ENCODE data around the gene KCNK4. TPM values are rescaled to one million over a fixed set of nuclear protein-coding genes. Genes with fewer than 3 reads are reported as not detected.

The KCNK4 gene
- total RNA-seq, 1 experiment from 2014 or later: 0.28 TPM

DNA sequence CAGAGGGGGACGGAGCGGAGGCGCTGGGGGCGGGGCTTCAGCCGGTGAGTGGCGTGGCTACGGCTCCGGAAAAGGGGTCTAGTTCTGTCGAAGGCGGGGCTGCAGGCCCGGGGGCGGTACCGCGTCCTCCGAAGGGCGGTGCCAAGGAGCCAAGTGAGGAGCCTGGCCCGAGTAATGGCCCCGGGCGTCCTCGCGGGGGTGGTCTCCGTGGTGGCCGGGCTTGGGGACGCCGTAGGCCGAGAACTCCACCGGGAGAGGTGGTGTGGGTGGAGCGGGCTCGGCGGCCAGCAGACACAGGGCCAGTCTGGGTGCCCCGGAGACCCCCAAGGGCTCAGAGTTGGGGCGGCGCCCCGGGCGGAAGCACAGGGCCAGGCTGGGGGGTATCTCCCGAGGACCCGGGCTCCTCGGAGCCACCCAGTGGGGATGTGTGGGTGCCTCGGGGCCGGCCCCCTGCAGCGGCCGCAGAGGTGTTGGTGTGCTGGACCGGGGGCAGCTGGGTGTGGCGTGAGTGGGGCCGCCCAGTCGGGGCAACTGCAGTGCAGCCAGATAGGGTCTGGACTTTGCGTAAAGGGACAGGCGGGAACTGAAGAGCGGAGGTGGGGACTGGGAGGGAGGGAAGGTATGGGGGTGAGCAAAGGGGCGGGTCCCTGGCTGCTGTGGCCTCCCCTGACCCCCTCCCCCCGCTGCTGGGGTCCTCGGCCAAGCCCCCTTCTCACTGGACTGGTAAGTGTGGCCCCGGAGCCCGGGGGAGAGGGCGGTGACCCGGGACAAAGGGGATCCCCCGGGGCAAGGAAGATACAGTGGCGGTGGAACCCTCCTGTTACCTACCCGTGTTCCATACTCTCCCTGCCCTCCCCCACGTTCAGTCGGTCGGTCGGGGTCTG is 49.4 kb upstream of the KCNK4 start:
- TF ChIP-seq CTCF (conservative IDR thresholded peaks at IDR 0.05): no peak
- no peak overlapping the region; the same call in 1 of the 2 replicates for H3K14ac ChIP-seq (ENCODE audit: insufficient read depth, low read length)
- H2BK12ac ChIP-seq (ENCODE audit: insufficient read length, low read depth, low read length): no peak overlapping the region
- peaks cover 22 to 28% of the 10 kb centered on the region in 2 experiments for H3K4me1 Mint-ChIP-seq
- no peak overlapping the region for H4K5ac ChIP-seq (ENCODE audit: insufficient read length, low read depth, low read length)
- H3K36me3 Mint-ChIP-seq (ENCODE audit: insufficient read depth in 1 of 3, low read depth in 3 of 3): peaks cover 13 to 45% (median 26%) of the 10 kb centered on the region in 3 experiments
- no peak overlapping the region for H3K4ac ChIP-seq (ENCODE audit: low read depth, low read length)
- H3K79me1 ChIP-seq (ENCODE audit: insufficient read depth, low read depth, low read length, poor library complexity, severe bottlenecking): no peaks in the 10 kb centered on the region
- peak overlapping the region; percentile 85 to 93 for H3K4me3 Mint-ChIP-seq
- H3K27ac ChIP-seq (ENCODE audit: insufficient read length, low read depth, low read length): no peak overlapping the region
- no peak overlapping the region for H3K56ac ChIP-seq (ENCODE audit: insufficient read length, low read depth, low read length)
- H3K27ac Mint-ChIP-seq: peak overlapping the region in 2 of 3 experiments; percentile 93 to 99; a peak in 4 of 7 replicates
- H3K27me3 ChIP-seq (ENCODE audit: insufficient read depth, low read length): no peaks in the 10 kb centered on the region
- no peaks in the 10 kb centered on the region for H4K20me1 ChIP-seq (ENCODE audit: control insufficient read depth, insufficient read depth, insufficient read length)
- no CpG with 5 or more reads among the region's 63 CpGs for WGBS (ENCODE audit: extremely low coverage, insufficient read length, low lambda C conversion rate)
- no peak overlapping the region for H2AK5ac ChIP-seq (ENCODE audit: insufficient read length, low read length)
- H4K91ac ChIP-seq (ENCODE audit: insufficient read length, low read depth, low read length): no peak overlapping the region
- peak overlapping the region; percentile 26 for H3K9ac ChIP-seq (ENCODE audit: extremely low read depth, insufficient read length, low read length)
- no peaks in the 10 kb centered on the region for H3K4me1 ChIP-seq (ENCODE audit: insufficient read depth, low read length)
- no peak overlapping the region for H2AFZ ChIP-seq (ENCODE audit: low read length)
- H3K27me3 Mint-ChIP-seq (ENCODE audit: low read depth): no peaks in the 10 kb centered on the region
- no peaks in the 10 kb centered on the region for H3K9me3 ChIP-seq (ENCODE audit: control insufficient read depth, low read depth, low read length)
- no peak overlapping the region for H3K18ac ChIP-seq (ENCODE audit: insufficient read length, low read depth, low read length)
- H4K8ac ChIP-seq (replicated peaks; ENCODE audit: insufficient read length, low read depth, low read length): no peak overlapping the region
- no peaks in the 10 kb centered on the region for H3K9me3 Mint-ChIP-seq
- H2BK5ac ChIP-seq (ENCODE audit: insufficient read length, low read length): no peak overlapping the region
- no peak overlapping the region for H2BK120ac ChIP-seq (ENCODE audit: low read depth, low read length, poor library complexity, severe bottlenecking)
- H2BK20ac ChIP-seq (ENCODE audit: low read depth, low read length, poor library complexity, severe bottlenecking): no peak overlapping the region
- H3T11ph ChIP-seq (ENCODE audit: low read length): no peak overlapping the region
- peak overlapping the region; percentile 81 for H3K4me2 ChIP-seq (ENCODE audit: insufficient read depth, insufficient read length, low read length)
- H3K79me2 ChIP-seq (ENCODE audit: insufficient read depth, low read length): peaks cover 9% of the 10 kb centered on the region; the same call in 1 of the 2 replicates
- no peak overlapping the region for H3K23ac ChIP-seq (ENCODE audit: insufficient read length, low read depth, low read length)
- peak; percentile 75 for DNase-seq
- no peak overlapping the region for H2BK15ac ChIP-seq (ENCODE audit: low read depth, low read length)
- H3K23me2 ChIP-seq (ENCODE audit: insufficient read length, low read depth, low read length, poor library complexity, severe bottlenecking): peaks cover 16% of the 10 kb centered on the region

All from H9 (cell line).